Measurements from ENCODE around the gene ATAD3A.

DNA sequence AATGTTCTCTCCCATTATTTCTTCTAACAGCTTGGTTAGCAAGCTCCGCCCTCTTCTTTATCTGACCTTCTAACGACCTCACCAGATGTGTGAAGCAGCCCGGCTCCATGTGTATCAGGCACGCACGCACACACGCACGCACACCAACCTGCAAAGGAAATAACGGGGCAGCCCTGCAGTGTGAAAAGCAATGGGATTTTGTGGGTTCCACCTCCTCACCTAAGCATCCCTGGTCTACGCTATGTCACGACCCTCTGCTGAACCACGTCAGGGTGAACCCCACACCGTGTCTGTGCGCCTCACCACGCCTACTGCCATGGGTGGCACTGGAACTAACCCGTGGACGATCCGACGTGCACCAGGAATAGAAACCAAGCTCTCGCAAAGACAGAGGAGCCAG, 52.3 kb downstream of the ATAD3A start:
- TF ChIP-seq, protein P1, sequence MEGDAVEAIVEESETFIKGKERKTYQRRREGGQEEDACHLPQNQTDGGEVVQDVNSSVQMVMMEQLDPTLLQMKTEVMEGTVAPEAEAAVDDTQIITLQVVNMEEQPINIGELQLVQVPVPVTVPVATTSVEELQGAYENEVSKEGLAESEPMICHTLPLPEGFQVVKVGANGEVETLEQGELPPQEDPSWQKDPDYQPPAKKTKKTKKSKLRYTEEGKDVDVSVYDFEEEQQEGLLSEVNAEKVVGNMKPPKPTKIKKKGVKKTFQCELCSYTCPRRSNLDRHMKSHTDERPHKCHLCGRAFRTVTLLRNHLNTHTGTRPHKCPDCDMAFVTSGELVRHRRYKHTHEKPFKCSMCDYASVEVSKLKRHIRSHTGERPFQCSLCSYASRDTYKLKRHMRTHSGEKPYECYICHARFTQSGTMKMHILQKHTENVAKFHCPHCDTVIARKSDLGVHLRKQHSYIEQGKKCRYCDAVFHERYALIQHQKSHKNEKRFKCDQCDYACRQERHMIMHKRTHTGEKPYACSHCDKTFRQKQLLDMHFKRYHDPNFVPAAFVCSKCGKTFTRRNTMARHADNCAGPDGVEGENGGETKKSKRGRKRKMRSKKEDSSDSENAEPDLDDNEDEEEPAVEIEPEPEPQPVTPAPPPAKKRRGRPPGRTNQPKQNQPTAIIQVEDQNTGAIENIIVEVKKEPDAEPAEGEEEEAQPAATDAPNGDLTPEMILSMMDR (IDR thresholded peaks at IDR 0.05), result no peak
- no peak for TF ChIP-seq POLR2A (IDR thresholded peaks at IDR 0.05)

Data from uterus (tissue), 2 donors.